ENCODE data around the gene SLC22A31.
A peak's percentile ranks its signal among the peaks of the same experiment; 100 is the strongest.

The SLC22A31 gene

GRCh38 chr16:89179656-89180315 lies 20.6 kb downstream of the SLC22A31 start:
- no peak for DNase-seq

DNA sequence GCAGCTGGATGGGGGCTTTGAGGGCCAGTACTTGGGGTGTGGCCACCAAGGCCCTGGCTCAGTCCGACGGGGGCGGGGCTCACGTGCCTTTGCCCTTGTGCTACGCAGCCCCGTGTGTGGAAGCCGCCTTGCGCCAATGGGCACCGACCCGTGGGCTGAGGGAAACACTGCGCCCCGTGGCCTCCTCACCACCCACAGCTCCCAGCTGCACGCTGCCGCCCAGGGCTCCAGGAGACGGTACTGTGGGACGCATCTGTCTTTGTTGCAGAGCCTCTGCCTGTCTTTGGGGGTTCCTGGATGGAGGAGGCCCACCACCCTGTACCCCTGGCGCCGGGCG lies 21.2 kb downstream of the SLC22A31 start:
- no peak for DNase-seq

GRCh38 chr16:89178453-89179147 lies 21.7 kb downstream of the SLC22A31 start:
- no peak for DNase-seq

DNA sequence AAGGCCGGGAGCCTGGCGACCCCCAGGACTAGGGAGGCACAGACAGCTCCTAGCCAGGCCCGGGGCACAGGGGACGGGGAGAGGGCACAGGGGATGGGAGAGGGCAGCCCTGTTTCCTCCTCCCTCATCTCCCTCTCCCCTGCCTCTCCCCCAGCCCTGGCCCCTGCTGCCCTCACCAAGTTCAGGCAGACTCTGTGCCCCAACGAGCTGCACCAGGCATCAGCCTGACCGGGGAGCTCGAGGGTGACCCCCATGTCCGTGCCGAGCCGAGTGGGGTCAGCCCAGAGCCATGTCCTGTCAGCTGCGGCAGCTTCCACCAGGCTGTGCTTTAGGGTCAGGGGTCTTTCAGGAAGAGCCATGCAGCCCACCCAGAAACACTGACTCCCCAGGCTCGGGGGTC lies 22.8 kb downstream of the SLC22A31 start:
- no peak for DNase-seq

GRCh38 chr16:89176717-89177116 lies 23.6 kb downstream of the SLC22A31 start:
- DNase-seq: no peak

GRCh38 chr16:89176147-89176690 lies 24.1 kb downstream of the SLC22A31 start:
- DNase-seq: no peak

- no peak for DNase-seq
These were observed 24.8 kb downstream of the SLC22A31 start for GRCh38 chr16:89175280-89176146.

GRCh38 chr16:89174877-89175276 lies 25.5 kb downstream of the SLC22A31 start:
- DNase-seq: no peak

DNA sequence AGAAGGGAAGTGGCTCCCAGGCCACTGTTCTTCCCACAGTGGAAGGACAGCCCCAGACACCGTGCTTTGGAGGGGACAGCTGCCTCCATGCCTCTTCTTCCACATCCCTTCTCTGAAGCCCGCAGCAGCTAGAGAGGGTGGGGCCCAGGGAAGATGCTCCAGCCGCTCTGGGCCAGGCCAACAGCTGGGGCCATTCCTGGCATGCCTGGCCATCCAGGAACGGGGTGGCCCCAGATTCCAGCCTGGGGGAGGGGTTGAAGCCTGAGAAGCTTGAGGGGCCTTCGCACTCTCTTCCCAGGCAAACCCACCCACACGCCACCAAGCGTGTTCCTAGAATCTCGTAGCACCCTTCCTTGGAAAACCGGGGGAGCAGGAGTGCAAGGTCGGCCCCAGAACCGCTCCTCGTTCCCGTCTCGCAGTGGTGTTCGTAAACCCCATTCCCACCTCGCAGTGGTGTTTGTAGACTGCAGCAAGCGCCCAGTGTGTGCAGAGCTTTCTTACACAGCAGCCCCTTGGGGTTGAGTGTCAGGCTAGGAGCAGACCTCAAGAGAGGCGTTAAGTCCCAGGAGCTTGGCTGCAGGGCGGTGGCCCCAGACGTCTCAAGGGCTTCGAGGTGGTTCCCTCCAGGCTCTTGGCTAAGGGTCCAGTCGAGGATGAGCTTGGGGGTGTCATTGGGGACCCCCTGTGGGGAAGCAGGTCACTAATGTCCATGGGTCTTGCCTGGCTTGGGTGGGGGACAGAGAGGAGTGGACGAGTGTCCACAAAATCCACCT lies 26.1 kb downstream of the SLC22A31 start:
- no peak for DNase-seq

- DNase-seq: no peak
These were observed 27.0 kb downstream of the SLC22A31 start for GRCh38 chr16:89173174-89173921.

GRCh38 chr16:89172528-89173173 lies 27.7 kb downstream of the SLC22A31 start:
- no peak for DNase-seq

- no peak for DNase-seq
These were observed 28.2 kb downstream of the SLC22A31 start for GRCh38 chr16:89172171-89172527.

DNA sequence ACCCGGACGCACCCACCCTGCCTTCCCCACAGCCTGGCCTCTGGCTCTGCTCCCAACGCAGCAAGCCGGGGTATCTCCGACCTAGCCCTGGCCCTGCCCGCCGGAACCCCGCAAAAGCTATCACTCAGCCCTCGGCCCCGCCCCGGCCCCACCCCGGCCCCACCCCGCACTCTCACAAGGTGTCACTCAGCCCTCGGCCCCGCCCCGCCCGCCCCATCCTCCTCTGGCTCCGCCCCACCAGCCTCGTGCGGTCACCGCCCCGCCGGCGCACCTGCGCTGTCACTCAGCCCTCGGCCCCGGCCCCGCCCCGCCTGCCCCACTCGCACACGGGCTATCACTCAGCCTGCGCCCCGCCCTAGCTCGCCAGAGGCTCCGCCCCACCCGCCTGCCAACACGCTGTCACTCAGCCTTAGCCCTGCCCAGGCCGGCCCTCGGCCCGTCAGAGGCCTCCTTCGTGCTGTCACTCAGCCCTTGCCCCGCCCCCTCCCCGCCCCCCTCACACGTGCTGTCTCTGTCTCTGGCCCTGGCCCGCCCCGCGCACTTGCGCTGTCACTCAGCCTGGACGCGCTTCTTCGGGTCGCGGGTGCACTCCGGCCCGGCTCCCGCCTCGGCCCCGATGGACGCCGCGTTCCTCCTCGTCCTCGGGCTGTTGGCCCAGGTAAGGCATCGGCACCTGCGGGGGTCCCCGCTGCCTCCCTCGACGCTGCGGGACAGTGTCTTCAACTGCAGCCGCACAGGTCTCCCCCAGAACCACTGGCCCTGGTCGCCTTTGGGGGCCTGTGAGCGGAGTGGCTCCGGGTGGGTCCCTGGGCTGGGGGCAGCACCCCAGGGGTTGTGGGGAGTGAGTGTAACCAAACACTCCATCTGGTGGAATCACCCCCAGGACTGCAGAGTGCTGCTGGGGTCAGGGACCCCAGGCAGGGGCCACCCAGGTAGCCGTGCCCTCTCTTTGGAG lies 28.8 kb downstream of the SLC22A31 start, which contains the start of gene CDH15:
CDH15 (plus strand) TSS at position 533 of the 955 bp plus-strand sequence; CDS start at position 617, 84 bp downstream.
- DNase-seq: peak in 54 of 56 donors; percentile 21 to 94 (median 79)

DNA sequence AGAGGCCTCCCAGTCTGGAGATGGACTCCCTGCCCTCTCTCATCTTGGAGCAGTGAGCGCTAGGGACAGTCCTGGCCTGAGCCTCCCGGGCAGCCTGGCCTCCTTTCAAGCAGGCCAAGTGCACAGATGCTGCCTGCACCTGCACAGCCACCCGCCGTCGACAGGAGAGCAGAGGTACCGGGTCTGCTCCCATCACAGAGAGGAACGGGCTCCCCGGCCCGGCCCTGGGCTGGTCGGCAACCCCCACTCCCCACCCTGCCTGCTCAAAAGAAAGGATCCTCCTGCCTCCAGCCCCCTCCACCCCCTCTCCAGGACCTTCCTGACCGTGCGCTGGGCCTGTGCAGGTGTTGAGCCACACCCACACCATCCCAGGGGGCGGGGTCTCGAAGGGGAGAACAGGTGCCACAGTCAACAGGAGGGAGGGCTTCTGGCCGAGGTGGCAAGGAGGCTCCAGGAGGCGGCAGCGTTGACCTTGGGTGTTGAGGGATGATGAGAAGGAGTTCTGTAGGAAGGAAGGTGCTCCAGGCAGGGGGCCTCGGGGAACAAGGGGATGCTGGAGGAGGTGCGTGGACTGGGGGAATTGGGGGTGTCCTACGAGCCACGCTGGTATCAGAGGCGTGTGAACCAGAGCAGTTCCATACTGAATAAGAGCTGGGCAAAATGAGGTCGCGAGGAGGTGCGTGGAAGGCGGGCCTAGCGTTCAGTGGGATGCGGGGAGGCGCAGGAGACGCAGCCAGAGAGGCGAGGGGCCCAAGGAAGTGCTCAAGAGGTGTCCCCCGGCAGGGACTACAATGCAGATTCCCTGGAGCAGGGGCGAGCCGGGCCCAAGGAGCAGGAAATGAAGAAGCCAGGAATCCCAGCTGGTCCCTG lies 29.8 kb downstream of the SLC22A31 start:
- DNase-seq: no peak

DNA sequence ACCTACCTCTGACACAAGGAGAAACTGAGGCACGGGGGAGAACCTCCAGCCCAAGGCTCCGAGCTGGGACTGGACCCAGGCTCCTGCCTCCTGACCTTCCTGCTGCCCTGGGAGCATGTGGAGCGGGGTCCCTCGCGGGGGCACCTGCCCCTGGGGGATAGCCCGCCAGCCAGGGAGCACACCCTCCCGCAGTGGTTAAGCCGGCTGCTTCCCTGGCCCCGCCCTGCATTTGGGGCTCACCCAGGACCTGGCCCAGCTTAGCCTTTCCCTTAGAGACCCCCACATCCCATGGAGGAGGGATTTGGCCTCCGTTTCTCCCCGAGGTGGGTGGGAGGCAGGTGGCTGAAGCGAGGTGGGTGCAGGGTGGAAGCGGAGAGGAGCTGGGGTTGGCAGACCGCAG lies 30.6 kb downstream of the SLC22A31 start:
- no peak for DNase-seq

DNA sequence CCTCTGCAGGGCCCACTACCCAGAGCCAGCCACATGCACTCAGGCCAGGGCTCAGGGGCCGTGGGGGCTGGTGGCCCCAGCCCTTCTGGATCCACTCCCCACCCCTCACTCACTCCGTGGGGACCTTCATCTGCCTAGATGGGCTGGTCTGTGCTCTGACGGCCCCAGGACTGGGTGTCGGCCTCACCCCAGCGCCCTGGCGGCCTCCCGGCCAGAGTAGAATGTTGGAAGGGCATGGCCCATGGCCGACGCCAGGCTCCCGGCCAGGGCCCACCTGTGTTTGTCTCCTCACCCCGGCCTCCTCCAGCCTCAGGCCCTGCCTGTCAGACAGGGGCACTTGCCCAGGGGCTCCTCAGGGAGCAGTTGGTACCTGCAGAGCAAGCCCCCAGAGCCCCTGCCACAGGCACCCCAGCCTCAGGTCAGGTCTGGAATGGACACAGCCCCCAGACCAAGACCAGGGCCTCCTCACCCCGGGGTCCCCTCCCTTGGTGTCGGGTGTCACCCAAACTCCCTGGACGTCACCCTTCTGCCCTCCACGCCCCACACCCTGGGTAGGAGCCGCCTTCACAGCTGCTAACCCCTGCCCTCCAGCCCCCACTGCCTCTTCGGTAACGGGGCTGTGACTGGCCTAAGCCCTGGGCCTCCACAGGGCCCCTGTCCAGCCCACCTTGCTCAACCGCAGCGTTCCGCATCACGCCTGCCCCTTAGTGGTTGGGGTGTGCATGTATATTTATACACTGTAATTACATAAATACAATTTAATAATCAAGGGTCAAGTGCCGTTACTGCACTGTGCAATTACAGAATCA lies 31.8 kb downstream of the SLC22A31 start:
- no peak for DNase-seq
